Activated CD4-positive, CD25-positive, alpha-beta regulatory T cell (primary cell): Measurements from ENCODE around the gene NXPH3.

Source experiments
- DNase-seq, 4 experiments: peaks; one replicate each; lab custom pipeline; 2025; lab: John Stamatoyannopoulos, UW

NXPH3 gene

DNA sequence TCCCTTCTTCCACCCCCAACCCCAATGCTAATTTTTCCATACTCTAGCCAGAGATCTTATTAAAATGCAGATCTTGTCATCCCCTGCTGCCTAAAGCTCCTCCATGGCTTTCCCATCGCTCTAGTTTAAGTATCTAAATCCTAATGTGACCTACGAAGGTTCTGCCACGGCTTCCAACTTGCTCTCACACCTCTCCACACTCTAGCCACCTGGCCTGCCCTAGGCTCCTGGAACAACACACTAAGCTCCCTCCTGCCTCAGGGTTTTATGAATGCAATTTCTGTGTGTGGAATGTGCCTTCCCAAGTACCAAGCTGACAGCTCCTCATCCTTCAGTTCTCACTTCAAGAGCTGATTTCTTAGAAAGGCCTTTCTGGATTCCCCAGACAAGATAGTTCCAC, 16.6 kb downstream of the NXPH3 start:
- no peak for DNase-seq

DNA sequence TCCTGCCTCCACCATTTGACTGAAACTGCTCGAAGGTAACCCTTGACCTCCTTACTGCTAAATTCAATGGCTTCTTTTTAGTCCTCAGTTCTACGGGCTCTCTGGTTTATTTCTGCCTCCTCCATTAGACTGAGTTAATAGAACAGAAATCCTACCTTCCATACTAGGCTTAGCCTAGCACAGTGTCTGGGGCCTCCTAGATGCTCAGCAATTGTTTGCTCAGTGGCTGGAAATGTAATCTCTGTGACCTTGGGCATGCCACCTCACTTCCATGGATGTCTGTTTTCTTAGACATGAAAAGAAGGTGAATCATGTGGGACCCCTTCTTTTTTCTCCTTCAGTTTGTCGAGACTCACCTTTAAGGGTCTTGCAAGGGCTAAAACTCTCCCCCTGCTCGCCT, 19.7 kb downstream of the NXPH3 start:
- DNase-seq = no peak

GRCh38 chr17:49595980-49596379, 20.3 kb downstream of the NXPH3 start:
- DNase-seq = no peak

- DNase-seq = no peak
These were observed 21.1 kb downstream of the NXPH3 start for GRCh38 chr17:49596613-49597244.

DNA sequence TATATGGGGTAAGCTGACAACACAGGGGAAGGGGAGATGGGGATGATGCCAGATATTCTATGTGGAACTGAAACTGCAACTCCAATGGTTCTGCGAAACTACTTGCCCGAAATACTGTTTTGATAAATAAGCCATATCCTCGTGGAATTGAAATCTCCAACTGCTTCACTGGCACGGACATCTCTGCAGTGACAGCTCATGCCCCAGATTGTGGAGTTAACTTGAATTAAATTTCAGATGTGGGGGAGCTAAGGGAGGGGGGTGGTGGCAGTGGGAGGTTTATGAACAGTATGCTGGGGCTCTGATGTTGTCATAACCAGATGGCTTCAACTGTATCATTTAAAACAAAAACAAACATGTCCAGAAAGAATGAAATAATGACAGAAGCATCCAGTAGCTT, 21.8 kb downstream of the NXPH3 start:
- DNase-seq = no peak

DNA sequence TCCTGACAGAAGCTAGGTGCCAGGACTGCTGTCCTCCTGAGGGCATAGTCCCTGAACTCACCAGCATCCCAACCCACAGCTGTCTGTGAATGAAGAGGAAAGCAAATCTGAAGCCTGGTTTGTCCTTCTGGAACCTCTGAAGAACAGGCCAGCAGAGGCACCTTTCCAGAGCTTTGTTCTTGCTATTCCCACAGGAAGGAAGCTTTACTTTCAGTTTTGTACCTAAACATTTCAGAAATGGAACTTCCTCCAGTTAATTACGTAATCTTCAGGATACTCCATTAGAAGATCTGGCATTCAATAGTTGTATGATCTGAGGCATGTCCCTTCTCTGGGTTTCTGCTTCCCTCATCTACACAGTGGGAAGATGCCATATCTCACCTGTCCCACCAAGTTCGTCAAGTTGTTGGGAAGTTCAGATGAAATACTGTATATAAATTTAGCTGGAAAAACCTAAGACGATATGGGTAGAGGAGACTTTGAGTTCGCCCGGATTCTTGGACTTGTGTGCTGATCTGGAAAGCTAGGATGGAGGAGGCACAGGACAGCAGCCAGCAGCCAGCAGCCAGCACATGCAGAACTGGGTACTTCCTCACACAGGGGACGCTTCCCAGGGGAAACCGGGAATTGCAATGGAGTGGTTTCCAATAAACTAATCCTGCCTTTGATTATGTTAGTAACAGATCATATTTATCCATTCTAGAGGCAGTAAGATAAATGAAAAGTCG, 22.4 kb downstream of the NXPH3 start:
- no peak for DNase-seq

DNA sequence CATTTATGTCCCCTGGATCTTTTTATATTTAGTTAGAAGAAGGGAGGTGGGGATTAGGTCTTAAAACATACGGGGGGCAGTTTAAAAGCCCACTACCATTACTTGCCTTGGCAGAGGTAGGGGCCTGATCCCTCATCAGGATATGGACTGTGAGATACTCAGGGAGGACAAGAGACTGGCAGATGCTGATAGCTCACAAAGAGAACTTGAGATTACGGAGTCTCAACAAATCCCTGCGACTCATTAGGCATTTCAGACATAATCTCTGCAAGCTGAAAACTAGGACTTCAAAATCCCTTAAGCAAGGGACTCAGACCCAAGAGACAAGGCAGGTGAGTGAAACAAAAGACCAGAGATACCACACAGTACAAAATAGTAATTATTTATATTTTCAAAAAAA, 23.2 kb downstream of the NXPH3 start:
- no peak for DNase-seq

DNA sequence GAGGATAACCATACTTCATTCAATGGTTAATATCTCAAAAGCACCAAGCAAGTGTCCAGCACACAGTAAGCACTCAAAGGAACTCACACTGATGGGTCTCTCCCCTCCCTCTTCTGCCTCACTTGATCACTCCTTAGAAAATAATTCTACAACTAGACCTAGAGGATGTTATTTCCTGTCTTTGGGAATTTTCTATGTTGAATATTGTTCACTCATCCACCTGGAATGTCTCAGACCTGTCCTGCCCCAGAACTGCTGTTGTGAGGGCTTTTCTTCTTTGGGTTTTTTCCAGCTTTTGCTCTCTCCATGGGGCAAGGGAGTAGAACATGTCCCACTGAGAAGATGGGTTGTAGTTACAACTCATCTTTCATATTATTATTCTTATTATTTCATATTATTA, 25.3 kb downstream of the NXPH3 start:
- DNase-seq = no peak

GRCh38 chr17:49602783-49603182, 27.1 kb downstream of the NXPH3 start:
- no peak for DNase-seq

GRCh38 chr17:49603238-49603637, 27.6 kb downstream of the NXPH3 start:
- no peak for DNase-seq

DNA sequence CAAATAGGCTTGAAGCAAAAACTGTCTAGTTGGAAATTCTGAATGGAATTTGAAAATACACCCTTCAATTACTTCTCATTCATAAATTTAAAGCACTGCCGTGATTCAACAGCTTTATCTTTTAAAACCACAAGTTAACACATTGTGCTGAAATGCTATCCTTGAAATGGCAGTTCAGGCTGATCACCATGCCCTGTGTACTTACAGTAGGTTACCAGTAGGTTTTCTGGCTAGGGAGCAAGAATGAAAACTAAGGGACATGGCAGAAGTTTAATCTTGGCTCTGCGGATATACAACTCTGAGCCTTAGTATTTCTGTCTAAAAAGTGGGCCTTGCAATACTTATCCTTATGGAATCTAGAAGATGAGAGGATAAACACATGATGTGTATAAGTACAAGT, 28.0 kb downstream of the NXPH3 start:
- DNase-seq = no peak

GRCh38 chr17:49604314-49604869, 28.7 kb downstream of the NXPH3 start:
- no peak for DNase-seq

DNA sequence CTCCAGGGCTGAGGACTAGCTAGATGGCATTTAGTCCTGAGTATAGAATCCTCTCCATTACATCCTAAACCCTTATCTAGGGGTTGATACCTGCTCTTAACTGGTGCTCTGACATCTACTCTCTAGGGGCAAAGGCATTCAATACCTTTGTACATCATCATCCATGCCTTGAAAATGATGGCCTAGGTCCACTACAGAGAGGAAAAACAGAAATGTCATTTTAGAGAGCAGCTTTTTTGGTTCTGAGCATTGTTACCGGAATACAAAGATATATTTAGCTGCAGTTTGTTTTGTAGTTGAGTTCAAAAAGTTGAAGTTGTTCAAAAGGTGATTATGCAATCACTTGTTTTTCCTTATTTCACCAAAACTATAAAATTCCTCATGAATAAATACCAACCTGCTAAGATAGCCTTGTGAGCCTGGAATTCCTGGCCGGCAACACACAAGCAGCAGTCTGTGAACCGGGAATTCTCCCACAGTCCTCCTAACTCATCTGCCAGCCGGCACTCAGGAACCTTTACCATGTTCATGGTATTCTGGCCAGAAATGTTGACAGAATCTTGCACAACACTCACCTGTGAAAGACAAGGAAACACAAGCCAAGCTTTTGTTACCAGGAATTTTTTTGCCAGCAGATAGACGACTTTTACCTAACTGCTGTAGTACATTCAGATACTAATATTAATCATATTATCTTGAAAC, 35.4 kb downstream of the NXPH3 start:
- no peak for DNase-seq

DNA sequence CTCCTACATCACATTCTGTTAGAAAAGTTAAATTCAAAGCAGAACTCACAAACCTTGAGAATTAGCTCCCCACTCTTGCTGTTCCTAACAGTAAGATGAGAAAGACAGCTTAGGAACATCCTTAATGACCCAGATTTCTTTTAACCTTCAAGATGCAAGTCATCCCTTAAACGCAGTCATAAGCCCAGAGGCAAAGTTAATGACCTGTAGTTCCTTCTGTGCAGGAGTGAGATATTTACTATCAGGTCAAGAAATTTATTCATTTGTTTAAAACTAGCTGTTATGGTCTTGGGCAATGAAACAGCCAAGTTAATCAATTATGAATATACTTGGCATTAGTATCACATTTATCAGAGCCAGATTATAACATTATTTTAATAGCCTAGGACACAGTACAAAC, 37.1 kb downstream of the NXPH3 start:
- DNase-seq = no peak

DNA sequence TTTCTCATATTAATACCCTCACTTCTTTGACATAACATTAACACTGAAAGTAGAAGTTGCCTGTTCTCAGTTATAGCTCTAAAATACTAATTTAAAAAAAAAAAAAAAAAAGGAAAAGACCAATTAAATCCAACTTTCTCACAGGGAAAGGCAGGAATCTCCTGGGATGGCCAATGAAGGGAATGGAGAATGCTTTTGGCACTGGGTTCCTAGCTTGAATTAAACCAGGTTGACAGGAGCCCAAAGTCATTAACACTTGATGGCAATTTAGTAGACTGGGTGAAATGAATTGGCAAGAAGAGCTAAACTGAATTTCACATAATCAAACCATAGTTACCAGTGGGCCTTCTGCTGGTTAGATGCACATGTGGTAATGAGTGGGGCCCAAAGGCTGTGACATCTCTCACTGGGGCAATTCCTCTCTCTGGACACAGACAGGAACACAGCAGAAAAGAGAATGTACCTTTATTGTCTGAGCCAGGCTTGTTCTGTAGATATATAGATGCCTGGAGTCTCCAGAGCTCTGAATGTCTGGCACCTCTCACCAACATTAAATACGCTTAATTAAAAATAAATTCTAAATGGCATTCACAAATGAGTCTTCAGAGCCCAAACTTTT, 37.6 kb downstream of the NXPH3 start:
- no peak for DNase-seq

- no peak for DNase-seq
These were observed 40.4 kb downstream of the NXPH3 start for GRCh38 chr17:49616086-49616485.

DNA sequence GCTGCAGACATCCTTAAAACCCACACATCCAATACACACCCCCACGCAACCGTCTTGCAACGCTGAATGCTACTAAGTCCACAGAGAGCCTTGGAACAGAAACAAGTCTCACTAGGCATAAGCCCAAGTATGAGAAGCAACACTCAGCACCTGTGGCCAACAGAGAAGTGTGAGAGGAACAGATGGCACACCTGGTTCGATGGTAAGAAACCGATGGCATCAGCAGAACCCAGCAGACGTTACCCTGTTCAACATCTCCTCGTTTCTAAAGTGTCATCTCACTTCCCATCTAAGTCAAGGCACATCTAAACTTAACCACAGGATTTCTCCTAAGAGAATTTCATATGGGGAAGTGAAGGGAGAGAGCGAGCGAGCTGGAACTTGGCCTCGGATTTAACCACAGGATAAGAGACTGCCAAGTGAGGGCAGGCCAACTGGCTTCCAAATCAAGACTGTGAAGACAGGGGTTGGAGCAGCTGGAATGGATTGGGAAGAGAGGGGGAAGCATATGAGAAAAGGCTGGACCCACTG, 41.0 kb downstream of the NXPH3 start:
- no peak for DNase-seq

DNA sequence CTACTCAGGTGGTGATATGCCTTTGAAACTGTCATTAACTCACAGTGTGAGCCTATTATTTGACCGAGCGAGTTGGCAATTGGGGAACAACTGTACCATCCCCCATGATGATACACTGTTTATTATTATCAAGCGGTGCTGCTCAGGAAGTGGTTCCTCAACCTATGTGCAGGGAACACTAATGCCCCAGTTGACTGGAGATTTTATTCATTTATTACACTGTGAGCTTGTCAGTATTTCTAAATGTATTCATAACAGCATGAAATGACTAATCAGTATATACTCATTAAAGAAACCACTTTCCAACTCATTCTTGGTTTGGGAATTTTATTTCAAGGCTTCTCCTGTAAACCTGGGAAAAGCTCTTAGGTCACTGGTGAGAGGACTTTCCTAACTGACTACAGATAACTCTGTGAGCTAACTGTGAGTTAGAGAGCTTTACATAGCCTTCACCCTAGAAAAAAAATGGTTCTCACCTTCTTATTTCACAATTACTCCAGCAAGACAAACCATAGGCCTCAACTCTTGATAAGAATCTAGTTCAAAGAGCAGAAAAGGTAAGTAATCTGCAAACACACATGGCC, 42.4 kb downstream of the NXPH3 start:
- DNase-seq = no peak

DNA sequence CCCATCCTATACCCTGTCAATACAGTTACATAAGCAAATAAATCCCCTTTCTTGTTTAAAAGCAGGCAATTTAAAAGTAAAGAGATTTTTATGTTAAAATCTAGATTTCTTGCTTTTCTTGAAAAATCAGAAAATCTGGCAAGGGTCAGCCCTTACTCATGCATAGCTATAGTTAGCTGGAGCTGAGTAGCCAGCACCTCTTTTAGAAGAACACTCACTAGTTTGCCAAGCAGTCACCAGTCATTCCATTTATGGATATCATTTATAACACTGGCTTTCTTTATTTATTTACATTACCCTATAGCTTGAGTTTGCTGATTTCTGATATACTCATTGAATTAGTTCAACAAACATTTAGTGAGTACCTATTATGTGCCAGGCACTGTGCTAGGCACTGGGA, 45.7 kb downstream of the NXPH3 start:
- no peak for DNase-seq

DNA sequence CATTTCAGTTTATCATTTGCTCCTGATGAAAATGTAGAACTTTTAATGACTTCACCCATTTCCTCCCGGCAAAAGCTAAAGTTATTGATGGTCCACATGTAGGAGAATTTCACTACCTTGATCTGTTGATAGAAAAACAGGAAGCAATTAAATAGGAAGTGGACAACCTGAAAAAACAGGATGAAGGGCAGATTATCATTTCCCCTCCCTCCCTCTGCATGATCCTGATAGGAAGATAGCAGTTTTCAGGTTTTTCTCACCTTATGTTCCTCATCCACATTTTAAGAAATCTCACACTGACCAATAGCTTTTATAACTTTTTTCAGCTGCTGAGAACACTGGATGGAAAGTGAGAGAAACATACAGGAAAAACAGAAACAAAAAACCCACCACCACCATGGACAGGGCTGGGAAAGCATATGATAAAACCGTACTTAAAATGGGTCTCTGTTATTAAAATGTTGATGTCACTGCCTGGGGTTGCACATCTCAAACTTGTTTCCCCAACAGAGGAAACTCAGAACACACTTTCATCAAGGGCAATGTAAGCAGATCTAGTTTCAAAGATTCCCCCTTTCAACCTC, 46.4 kb downstream of the NXPH3 start:
- DNase-seq = no peak

DNA sequence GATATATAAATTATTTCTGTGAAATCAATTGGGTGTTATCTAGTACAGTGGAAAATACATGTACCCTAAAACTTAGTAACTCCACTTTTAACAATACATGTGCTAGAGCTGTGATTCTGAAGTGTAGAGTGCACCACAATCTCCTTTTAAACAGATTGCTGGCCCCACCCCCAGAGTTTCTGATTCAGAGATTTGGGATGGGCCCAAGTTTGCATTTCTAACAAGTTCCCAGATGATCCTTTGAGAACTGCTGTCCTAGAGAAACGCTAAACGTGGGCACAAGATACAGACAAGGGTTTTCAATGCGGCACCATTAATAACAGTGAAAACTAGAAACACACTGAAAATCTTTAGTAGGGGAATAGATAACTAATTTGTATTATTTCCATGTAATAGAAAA, 49.2 kb downstream of the NXPH3 start:
- no peak for DNase-seq

DNA sequence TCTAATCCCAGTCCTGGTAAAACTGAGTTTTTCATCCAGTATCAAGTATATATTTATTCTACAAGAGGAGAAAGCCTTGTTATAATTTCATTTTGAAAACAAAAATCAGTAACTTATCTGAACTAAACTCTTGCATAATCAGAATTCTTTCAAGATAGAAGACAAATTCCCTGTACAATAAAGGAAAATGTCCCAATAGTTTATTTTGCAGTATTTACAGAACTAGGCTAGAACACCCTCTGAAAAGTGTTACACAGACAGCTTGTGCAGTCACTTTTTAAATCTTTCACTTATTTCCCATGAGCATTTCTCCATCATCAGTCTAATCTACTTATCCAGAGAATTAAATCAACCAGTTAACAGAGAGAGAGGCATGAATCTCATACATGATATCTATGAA, 53.8 kb downstream of the NXPH3 start:
- DNase-seq = no peak
